BLaER1 (cell line): Measurements from ENCODE around the gene ATP1A3.

ENCODE experiments used
- H3K27ac ChIP-seq: shearing (Covaris generic); formaldehyde crosslinking; 2 replicates; pipeline ENCODE4 v1.8.1; 2022
- H3K27me3 ChIP-seq: shearing (Covaris generic); formaldehyde crosslinking; 2 replicates; pipeline ENCODE4 v1.8.1; 2022
- H3K36me3 ChIP-seq: shearing (Covaris generic); formaldehyde crosslinking; 2 replicates; pipeline ENCODE4 v1.8.1; 2022
- H3K4me1 ChIP-seq: shearing (Covaris generic); formaldehyde crosslinking; 2 replicates; pipeline ENCODE4 v1.8.1; 2022
- H3K4me2 ChIP-seq: shearing (Covaris generic); formaldehyde crosslinking; 2 replicates; pipeline ENCODE4 v1.8.1; 2022
- H3K4me3 ChIP-seq: shearing (Covaris generic); formaldehyde crosslinking; 2 replicates; pipeline ENCODE4 v1.8.1; 2022
- H3K9ac ChIP-seq: shearing (Covaris generic); formaldehyde crosslinking; 2 replicates; pipeline ENCODE4 v1.8.1; 2022
- H3K9me3 ChIP-seq: shearing (Covaris generic); formaldehyde crosslinking; 2 replicates; pipeline ENCODE4 v1.8.1; 2022
- H4K20me1 ChIP-seq: shearing (Covaris generic); formaldehyde crosslinking; 2 replicates; pipeline ENCODE4 v1.8.1; 2022
- Cebpa-rat ChIP-seq: shearing (Covaris generic); IDR thresholded peaks from 2 replicates; pipeline ENCODE4 v1.8.1; 2022

The ATP1A3 gene

DNA sequence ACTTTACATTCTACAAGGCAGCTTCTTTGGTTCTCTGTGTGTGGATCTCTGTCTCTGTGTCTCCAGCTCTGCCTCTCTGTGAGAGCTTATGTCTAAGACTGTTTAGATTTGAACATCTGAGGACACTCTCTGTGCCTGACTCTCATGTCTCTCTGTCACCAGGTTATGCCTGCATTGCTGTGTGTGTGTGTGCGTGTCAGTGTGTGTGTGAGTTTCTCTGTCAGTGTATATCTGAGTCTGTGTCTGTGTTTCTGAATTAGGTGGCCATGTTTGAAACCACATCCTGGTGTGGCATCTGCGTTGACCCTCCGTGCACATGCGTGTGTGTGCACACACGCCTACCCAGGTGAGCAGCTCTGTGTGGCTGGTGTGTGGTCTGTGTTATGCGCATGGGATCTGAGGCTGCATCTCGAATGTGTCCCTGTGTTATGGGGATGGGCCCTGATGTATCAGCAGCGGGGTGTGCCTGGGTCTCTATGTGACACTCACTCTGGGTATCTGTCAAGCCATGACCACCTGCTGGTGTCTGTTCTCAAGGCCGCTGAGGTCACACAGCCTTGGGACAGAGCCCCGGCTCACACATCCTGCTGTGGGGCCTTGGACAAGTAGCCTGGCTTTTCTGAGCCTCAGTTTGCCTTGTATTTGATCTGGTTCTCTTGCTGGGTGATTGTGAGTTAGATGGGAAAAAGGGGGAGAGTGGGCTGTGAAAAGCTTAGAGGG, 6.7 kb downstream of the ATP1A3 start:
- H3K4me1 ChIP-seq: peaks cover 5% of the 10 kb centered on the region
- H3K27ac ChIP-seq: no peak overlapping the region
- H3K4me2 ChIP-seq: no peak overlapping the region
- TF ChIP-seq Cebpa-rat: no peak
- H3K27me3 ChIP-seq: no peaks in the 10 kb centered on the region
- H4K20me1 ChIP-seq: peaks cover 58% of the 10 kb centered on the region
- H3K4me3 ChIP-seq: no peak overlapping the region
- H3K9ac ChIP-seq: no peak overlapping the region
- H3K9me3 ChIP-seq: no peaks in the 10 kb centered on the region
- H3K36me3 ChIP-seq: peaks cover 75% of the 10 kb centered on the region

DNA sequence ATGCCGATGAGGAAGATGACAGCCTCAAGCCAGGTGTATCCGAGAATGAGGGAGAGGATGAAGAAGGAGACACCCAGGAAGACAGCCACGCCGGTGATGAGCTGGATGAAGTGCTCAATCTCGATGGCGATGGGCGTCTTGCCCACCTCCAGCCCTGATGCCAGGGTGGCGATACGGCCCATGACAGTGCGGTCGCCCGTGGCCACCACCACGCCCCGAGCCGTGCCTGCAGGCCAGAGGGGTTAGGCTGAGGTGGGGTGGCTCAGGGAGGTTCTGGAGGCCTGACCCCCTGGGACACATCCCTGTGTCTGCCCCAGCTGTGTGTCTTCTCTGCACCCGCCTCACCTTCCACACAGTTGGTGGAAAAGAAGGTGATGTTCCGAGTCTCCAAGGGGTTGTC, 9.1 kb downstream of the ATP1A3 start:
- Histone ChIP-seq H3K27ac (no peak overlapping the region), H3K9ac (no peak overlapping the region), H3K4me3 (no peak overlapping the region), H3K27me3 (no peaks in the 10 kb centered on the region), H3K4me2 (no peak overlapping the region), H3K9me3 (no peaks in the 10 kb centered on the region), H4K20me1 (peaks cover 39% of the 10 kb centered on the region), H3K4me1 (no peaks in the 10 kb centered on the region), H3K36me3 (peaks cover 96% of the 10 kb centered on the region)
- no peak for TF ChIP-seq Cebpa-rat

GRCh38 chr19:41981724-41982123, 12.3 kb downstream of the ATP1A3 start:
- peaks cover 14% of the 10 kb centered on the region; the same call in 1 of the 2 replicates for H4K20me1 ChIP-seq
- no peaks in the 10 kb centered on the region for H3K9me3 ChIP-seq
- H3K36me3 ChIP-seq: peaks cover 96% of the 10 kb centered on the region
- no peak overlapping the region for H3K4me2 ChIP-seq
- no peaks in the 10 kb centered on the region for H3K4me1 ChIP-seq
- no peak overlapping the region for H3K4me3 ChIP-seq
- no peak for TF ChIP-seq Cebpa-rat
- no peaks in the 10 kb centered on the region for H3K27me3 ChIP-seq
- no peak overlapping the region for H3K27ac ChIP-seq
- no peak overlapping the region for H3K9ac ChIP-seq

DNA sequence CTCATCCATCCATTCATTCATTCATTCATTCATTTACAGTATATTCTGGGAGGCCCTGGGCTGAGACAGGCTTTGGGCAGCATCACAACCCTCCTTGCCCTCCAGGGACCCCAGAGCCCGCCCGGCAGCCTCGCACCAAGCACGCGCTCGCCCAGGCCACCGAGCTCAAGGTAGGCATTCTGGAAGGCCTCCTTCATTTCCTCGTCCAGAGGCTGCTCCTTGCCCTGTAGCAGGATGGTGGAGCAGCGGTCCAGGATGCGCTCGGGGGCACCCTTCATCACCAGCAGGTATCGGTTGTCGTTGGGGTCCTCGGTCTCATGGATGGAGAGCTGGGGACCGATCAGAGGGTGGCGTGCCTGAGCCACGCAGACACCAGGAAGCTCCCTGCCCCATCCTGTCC, 15.6 kb downstream of the ATP1A3 start:
- H3K27ac ChIP-seq: no peak overlapping the region
- H3K4me2 ChIP-seq: no peak overlapping the region
- no peaks in the 10 kb centered on the region for H3K9me3 ChIP-seq
- H3K4me3 ChIP-seq: no peak overlapping the region
- no peaks in the 10 kb centered on the region for H3K27me3 ChIP-seq
- H3K9ac ChIP-seq: no peak overlapping the region
- 0 out of 2 replicates have a peak, but pooled peaks cover 4% of the 10 kb centered on the region for H3K4me1 ChIP-seq
- peaks cover 26% of the 10 kb centered on the region for H4K20me1 ChIP-seq
- peaks cover 96% of the 10 kb centered on the region for H3K36me3 ChIP-seq
- TF ChIP-seq Cebpa-rat: no peak

DNA sequence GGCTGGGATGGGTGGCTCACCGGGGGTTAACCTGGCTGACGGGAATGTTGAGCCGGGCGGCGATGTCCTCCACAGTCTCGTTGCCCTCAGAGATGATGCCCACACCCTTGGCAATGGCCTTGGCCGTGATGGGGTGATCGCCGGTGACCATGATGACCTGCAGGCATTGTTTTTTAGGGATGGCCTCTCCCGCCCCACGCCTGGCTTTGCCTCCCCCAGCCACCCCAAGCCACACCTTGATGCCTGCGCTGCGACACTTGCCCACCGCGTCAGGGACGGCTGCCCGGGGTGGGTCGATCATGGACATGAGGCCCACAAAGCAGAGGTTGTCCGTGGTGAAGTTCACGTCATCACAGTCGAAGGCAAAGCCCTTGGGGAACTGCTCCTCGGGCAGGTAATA, 16.1 kb downstream of the ATP1A3 start:
- Histone ChIP-seq H3K27ac (no peak overlapping the region), H3K27me3 (no peaks in the 10 kb centered on the region), H3K4me2 (no peak overlapping the region), H3K9ac (no peak overlapping the region), H4K20me1 (peaks cover 31% of the 10 kb centered on the region), H3K4me3 (no peak overlapping the region), H3K4me1 (0 out of 2 replicates have a peak, but pooled peaks cover 7% of the 10 kb centered on the region), H3K9me3 (no peaks in the 10 kb centered on the region), H3K36me3 (peaks cover 98% of the 10 kb centered on the region)
- no peak for TF ChIP-seq Cebpa-rat

DNA sequence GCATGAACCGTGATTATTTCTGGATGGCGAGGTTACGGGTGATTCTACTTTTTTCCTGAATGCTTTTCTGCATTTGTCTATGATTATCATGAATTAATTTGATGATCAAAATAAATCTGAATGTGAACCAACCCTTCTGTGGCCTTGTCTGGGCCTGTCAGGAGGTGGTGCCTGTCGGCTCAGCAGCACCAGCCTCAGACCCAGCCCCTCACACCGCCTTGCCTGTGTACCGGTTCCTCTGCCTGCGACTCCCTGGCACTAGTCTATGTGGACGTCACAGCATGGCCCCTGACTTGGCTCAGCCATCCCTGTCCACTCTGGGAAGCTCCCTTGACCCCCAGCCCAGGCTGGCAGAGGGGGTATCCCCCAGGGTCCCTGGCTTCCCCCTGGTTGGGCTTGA, 19.4 kb downstream of the ATP1A3 start:
- H3K27ac ChIP-seq: no peak overlapping the region
- H3K4me2 ChIP-seq: no peak overlapping the region
- H3K9me3 ChIP-seq: no peaks in the 10 kb centered on the region
- H4K20me1 ChIP-seq: peaks cover 31% of the 10 kb centered on the region
- H3K9ac ChIP-seq: no peak overlapping the region
- no peak overlapping the region for H3K4me3 ChIP-seq
- no peaks in the 10 kb centered on the region for H3K27me3 ChIP-seq
- H3K36me3 ChIP-seq: peaks cover 96% of the 10 kb centered on the region
- 0 out of 2 replicates have a peak, but pooled peaks cover 7% of the 10 kb centered on the region for H3K4me1 ChIP-seq
- TF ChIP-seq Cebpa-rat: no peak

DNA sequence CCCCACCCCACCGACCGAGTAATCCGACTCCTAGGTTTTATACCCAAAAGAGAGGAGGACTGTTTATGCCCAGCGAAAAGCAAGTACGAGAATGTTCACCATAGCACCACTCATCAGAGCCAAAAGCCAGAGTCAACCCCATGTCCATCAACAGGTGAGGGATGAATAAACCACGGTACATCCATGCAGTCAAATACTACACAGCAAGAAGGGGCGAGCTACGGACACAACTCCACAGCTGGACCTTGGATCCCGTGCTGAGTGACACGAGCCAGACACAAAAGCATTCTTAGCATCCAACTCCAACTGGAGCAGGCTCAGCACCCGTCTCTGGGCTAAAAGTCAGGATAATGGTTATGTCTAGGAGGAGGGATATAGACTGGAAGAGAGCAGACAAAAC, 22.7 kb downstream of the ATP1A3 start:
- Histone ChIP-seq H3K4me1 (0 out of 2 replicates have a peak, but pooled peaks cover 7% of the 10 kb centered on the region), H3K9me3 (no peaks in the 10 kb centered on the region), H3K9ac (no peak overlapping the region), H3K27ac (no peak overlapping the region), H3K27me3 (no peaks in the 10 kb centered on the region), H3K4me2 (no peak overlapping the region), H4K20me1 (peaks cover 24% of the 10 kb centered on the region), H3K4me3 (no peak overlapping the region), H3K36me3 (peaks cover 95% of the 10 kb centered on the region)
- no peak for TF ChIP-seq Cebpa-rat

DNA sequence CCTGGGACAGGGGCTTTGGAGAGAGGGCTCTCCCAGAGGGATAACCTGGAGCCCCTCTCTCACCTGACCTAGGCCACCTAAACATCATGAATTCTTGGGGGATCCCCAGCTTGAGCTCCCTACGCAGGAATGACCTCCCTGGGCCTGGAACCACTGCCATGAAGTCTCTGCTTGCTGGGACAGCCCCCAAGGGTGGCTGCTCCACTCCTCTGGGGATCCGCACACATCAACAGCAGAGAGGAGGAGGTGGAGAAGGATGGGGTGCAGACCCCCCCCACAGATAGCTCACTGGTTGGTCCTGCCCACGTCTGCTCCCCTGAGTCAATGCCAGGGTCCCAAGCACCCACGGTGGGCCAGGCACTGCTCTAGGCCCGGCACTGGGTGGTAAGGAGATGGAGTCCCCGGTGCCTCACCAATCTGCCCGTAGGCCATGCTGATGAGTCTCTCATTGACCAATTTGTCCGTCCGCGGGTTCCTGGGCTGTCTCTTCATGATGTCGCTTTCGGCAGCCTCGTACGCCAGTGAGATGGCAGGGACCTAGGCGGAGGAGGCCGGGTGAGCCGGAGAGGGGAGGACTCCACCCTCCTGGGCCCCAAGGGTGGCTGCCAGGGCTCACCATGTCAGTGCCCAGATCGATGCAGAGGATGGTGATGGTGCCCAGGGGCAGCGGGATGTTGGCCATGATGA, 24.1 kb downstream of the ATP1A3 start:
- Histone ChIP-seq H3K4me2 (no peak overlapping the region), H3K4me1 (0 out of 2 replicates have a peak, but pooled peaks cover 4% of the 10 kb centered on the region), H4K20me1 (peaks cover 19% of the 10 kb centered on the region), H3K9me3 (no peaks in the 10 kb centered on the region), H3K9ac (no peak overlapping the region), H3K27ac (no peak overlapping the region), H3K27me3 (no peaks in the 10 kb centered on the region), H3K4me3 (no peak overlapping the region), H3K36me3 (peaks cover 96% of the 10 kb centered on the region)
- TF ChIP-seq Cebpa-rat: no peak

DNA sequence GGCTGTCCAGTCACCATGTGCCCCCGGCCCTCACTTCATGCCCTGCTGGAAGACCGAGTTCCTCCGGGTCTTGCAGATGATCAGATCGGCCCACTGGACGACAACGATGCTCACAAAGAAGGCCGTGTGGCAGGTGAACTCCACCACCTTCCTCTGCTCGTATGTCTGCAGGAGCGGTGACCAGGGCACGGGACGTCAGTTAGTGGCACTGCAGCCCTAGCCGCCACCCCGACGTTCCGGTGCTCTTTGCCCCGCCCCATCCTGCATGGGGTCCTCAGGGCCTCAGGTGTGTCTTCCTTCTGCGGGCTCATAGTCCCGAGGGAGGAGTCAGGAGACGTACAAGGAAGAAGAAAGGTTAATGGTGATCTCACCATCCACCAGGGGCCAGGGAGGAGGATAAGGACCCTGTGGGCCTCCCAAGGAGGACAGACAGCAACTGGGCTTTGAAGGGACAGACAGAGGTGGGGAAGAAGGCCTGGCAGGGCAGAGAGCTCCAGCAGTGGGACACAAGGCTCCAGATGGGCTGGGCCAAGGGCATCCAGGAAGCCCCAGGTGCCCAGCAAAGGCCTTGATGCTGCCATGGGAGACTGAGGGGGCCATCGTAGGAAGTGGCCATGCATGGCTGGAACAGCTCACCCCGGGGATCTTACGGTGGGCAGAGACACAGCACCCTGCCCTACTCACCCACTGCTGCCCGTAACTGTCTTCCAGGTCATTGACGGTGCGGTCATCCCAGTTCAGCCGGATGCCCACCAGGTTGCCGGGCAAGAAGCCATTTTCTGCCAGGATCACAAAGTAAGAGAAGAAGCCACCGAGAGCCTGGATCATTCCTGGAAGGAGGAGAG, 25.1 kb downstream of the ATP1A3 start:
- no peak overlapping the region for H3K4me2 ChIP-seq
- peaks cover 10% of the 10 kb centered on the region for H4K20me1 ChIP-seq
- no peaks in the 10 kb centered on the region for H3K27me3 ChIP-seq
- H3K27ac ChIP-seq: 0 out of 2 replicates have a peak overlapping the region, but pooled peaks have one; percentile 9
- no peak overlapping the region for H3K9ac ChIP-seq
- H3K4me1 ChIP-seq: peaks cover 9% of the 10 kb centered on the region; the same call in 1 of the 2 replicates
- no peak overlapping the region for H3K4me3 ChIP-seq
- no peak for TF ChIP-seq Cebpa-rat
- no peaks in the 10 kb centered on the region for H3K9me3 ChIP-seq
- H3K36me3 ChIP-seq: peaks cover 89% of the 10 kb centered on the region
